ENCODE measurements around the gene CADPS.

- TF ChIP-seq CTCF (conservative IDR thresholded peaks at IDR 0.05; ENCODE audit: low read length) (no peak), EZH2phosphoT487 (IDR thresholded peaks at IDR 0.05; ENCODE audit: borderline replicate concordance) (no peak)
These were observed 113.9 kb downstream of the CADPS start for GRCh38 chr3:62761311-62761710.

Measured in Loucy (cell line).